Fibroblast of lung (primary cell): Measurements from ENCODE around the gene S100A1. TPM values are rescaled to one million over a fixed set of nuclear protein-coding genes. Genes with fewer than 3 reads are reported as not detected.
A peak's percentile ranks its signal among the peaks of the same experiment; 100 is the strongest.

ENCODE experiments used
- DNase-seq, 2 donors: peaks; one replicate each; pipeline versions ENCODE4 v3.0.0 to v3.0.0-alpha.2; 2010; ENCODE audit warnings: low read depth in 2 of 2
- H2AFZ ChIP-seq: 2 replicates; pipeline ENCODE4 v1.5.1; 2012; ENCODE audit warnings: low read length, control low read depth, inconsistent platforms
- H3K27ac ChIP-seq: 2 replicates; pipeline ENCODE4 v1.5.1; 2011; ENCODE audit warnings: low read length, control low read depth; ENCODE audit not compliant: insufficient read depth
- H3K27me3 ChIP-seq: 2 replicates; pipeline ENCODE4 v1.5.1; 2011; ENCODE audit warnings: mild to moderate bottlenecking, low read length; ENCODE audit not compliant: control insufficient read depth, insufficient read depth
- H3K36me3 ChIP-seq: 2 replicates; pipeline ENCODE4 v1.5.1; 2011; ENCODE audit warnings: low read length; ENCODE audit not compliant: control insufficient read depth, insufficient read depth
- H3K4me1 ChIP-seq: 2 replicates; pipeline ENCODE4 v1.5.1; 2011; ENCODE audit warnings: low read length; ENCODE audit not compliant: control insufficient read depth, insufficient read depth; ENCODE audit errors: extremely low read depth
- H3K4me2 ChIP-seq: 2 replicates; pipeline ENCODE4 v1.5.1; 2011; ENCODE audit warnings: low read length, control low read depth; ENCODE audit not compliant: insufficient read depth; ENCODE audit errors: extremely low read depth
- H3K4me3 ChIP-seq, 4 experiments: fragments of 200-600 bp in 1 of 4; sonication (generic) in 1 of 4; replicated peaks in 1 of 4; 2 replicates each; pipeline ENCODE4 v1.5.1; 2011 to 2016; ENCODE audit warnings: low read length in 4 of 4, low read depth in 3 of 4, mild to moderate bottlenecking in 3 of 4, control low read depth in 2 of 4, inconsistent platforms in 1 of 4, mixed read lengths in 1 of 4; ENCODE audit not compliant: insufficient read depth in 1 of 4; ENCODE audit errors: control extremely low read depth in 1 of 4
- H3K79me2 ChIP-seq: 2 replicates; pipeline ENCODE4 v1.5.1; 2012; ENCODE audit warnings: mild to moderate bottlenecking, low read length, inconsistent platforms; ENCODE audit not compliant: control insufficient read depth, insufficient read depth
- H3K9ac ChIP-seq: 2 replicates; pipeline ENCODE4 v1.5.1; 2011; ENCODE audit warnings: mild to moderate bottlenecking, low read length, control low read depth; ENCODE audit not compliant: insufficient read depth
- H3K9me3 ChIP-seq: 2 replicates; pipeline ENCODE4 v1.5.1; 2012; ENCODE audit warnings: low read depth, low read length; ENCODE audit not compliant: control insufficient read depth, insufficient read depth
- H4K20me1 ChIP-seq: 2 replicates; pipeline ENCODE4 v1.5.1; 2011; ENCODE audit warnings: low read length; ENCODE audit not compliant: control insufficient read depth, insufficient read depth; ENCODE audit errors: extremely low read depth
- CTCF ChIP-seq, 2 donors: IDR thresholded peaks in 1 of 2; conservative IDR thresholded peaks in 1 of 2; 1 replicate in 1 of 2; 2 replicates in 1 of 2; pipeline ENCODE4 v1.5.1; 2011 to 2012; ENCODE audit warnings: low read length in 2 of 2, control low read depth in 1 of 2, inconsistent platforms in 1 of 2, low read depth in 1 of 2, mild to moderate bottlenecking in 1 of 2
- EZH2 ChIP-seq: IDR thresholded peaks from 2 replicates; pipeline ENCODE4 v1.5.1; 2012; ENCODE audit warnings: low read length, control low read depth, mild to moderate bottlenecking; ENCODE audit errors: missing control alignments
- polyA plus RNA-seq, 2 donors: library from polyadenylated mRNA; depleted of rRNA in 1 of 2; stranded (reverse) in 1 of 2; unstranded in 1 of 2; fragments of >200 nt; gene quantifications; 2 replicates each; pipeline ENCODE4 v1.2.1, GENCODE V29; 2011 to 2012; ENCODE audit warnings: missing spikeins in 1 of 2
- total RNA-seq: library from RNA; depleted of rRNA; stranded (reverse); fragments of >200 nt; gene quantifications from 2 replicates; pipeline ENCODE4 v1.2.1, GENCODE V29; 2014

Gene S100A1
- total and polyA plus RNA-seq, 2 donors (not counting 1 experiment from before 2014, with no cell fraction given), result 0.17 to 9.7 TPM

- H3K4me2 ChIP-seq, result peak overlapping the region; percentile 26
These were observed 10.6 kb upstream of the S100A1 start for GRCh38 chr1:153617663-153618062.

GRCh38 chr1:153619171-153619570 lies 9.1 kb upstream of the S100A1 start:
- Histone ChIP-seq H3K27me3 (no peaks in the 10 kb centered on the region), H3K36me3 (peaks cover 3% of the 10 kb centered on the region), H3K9me3 (no peaks in the 10 kb centered on the region), H4K20me1 (no peaks in the 10 kb centered on the region), H3K27ac (no peak overlapping the region), H3K79me2 (peaks cover 2% of the 10 kb centered on the region), H3K4me2 (no peak overlapping the region), H3K4me1 (peaks cover 7% of the 10 kb centered on the region), H3K9ac (no peak overlapping the region), H3K4me3 (no peak overlapping the region), H2AFZ (no peak overlapping the region)
- DNase-seq, result no peak
- TF ChIP-seq EZH2, result no peak
- no peak for TF ChIP-seq CTCF (conservative IDR thresholded peaks at IDR 0.05 in 1 of 2, IDR thresholded peaks at IDR 0.05 in 1 of 2; ENCODE audit: low read depth in 1 of 2, low read length in 2 of 2)

More at GRCh38 chr1:153617663-153618062, 10.6 kb upstream of the S100A1 start:
- H3K36me3 ChIP-seq, result peaks cover 3% of the 10 kb centered on the region
- no peaks in the 10 kb centered on the region for H4K20me1 ChIP-seq
- DNase-seq, result peak in 1 of 2 donors; percentile 74
- no peak overlapping the region for H3K9ac ChIP-seq
- H3K4me1 ChIP-seq, result peaks cover 9% of the 10 kb centered on the region
- peak overlapping the region; percentile 29 for H3K27ac ChIP-seq
- TF ChIP-seq CTCF (conservative IDR thresholded peaks at IDR 0.05 in 1 of 2, IDR thresholded peaks at IDR 0.05 in 1 of 2; ENCODE audit: low read depth in 1 of 2, low read length in 2 of 2) (peak; percentile 73 to 86), EZH2 (no peak)
- no peak overlapping the region for H2AFZ ChIP-seq
- no peak overlapping the region for H3K4me3 ChIP-seq
- H3K79me2 ChIP-seq, result peaks cover 7% of the 10 kb centered on the region
- H3K27me3 ChIP-seq, result no peaks in the 10 kb centered on the region
- H3K9me3 ChIP-seq, result no peaks in the 10 kb centered on the region

GRCh38 chr1:153623101-153623500 lies 5.1 kb upstream of the S100A1 start:
- no peak for TF ChIP-seq EZH2
- no peak for TF ChIP-seq CTCF (conservative IDR thresholded peaks at IDR 0.05 in 1 of 2, IDR thresholded peaks at IDR 0.05 in 1 of 2; ENCODE audit: low read depth in 1 of 2, low read length in 2 of 2)
- no peaks in the 10 kb centered on the region for H3K9me3 ChIP-seq
- no peaks in the 10 kb centered on the region for H3K27me3 ChIP-seq
- DNase-seq, result no peak
- H3K4me1 ChIP-seq, result peaks cover 2% of the 10 kb centered on the region
- H3K9ac ChIP-seq, result no peak overlapping the region
- H3K4me2 ChIP-seq, result no peak overlapping the region
- H3K79me2 ChIP-seq, result peaks cover 18% of the 10 kb centered on the region
- H4K20me1 ChIP-seq, result no peaks in the 10 kb centered on the region
- no peak overlapping the region for H2AFZ ChIP-seq
- H3K4me3 ChIP-seq, result no peak overlapping the region
- no peak overlapping the region for H3K27ac ChIP-seq
- H3K36me3 ChIP-seq, result peaks cover 6% of the 10 kb centered on the region
